Stimulated activated CD4-positive, alpha-beta T cell treated with anti-CD3 and anti-CD28 coated beads, Interleukin-12 subunit alpha, Interleukin-12 subunit beta, amount 100 ng/mL, for 24 hours (primary cell): ENCODE results near the gene SLC2A2.
"Not testable (repeated sequence)": the region's sequence is repeated elsewhere in the genome, so short reads cannot be mapped to it uniquely, and the experiment has no call there.

Source experiments
- DNase-seq, 2 experiments: peaks; one replicate each; pipeline ENCODE4 v3.0.0-alpha.2; 2020; ENCODE audit warnings: low read depth in 2 of 2

The SLC2A2 gene

DNA sequence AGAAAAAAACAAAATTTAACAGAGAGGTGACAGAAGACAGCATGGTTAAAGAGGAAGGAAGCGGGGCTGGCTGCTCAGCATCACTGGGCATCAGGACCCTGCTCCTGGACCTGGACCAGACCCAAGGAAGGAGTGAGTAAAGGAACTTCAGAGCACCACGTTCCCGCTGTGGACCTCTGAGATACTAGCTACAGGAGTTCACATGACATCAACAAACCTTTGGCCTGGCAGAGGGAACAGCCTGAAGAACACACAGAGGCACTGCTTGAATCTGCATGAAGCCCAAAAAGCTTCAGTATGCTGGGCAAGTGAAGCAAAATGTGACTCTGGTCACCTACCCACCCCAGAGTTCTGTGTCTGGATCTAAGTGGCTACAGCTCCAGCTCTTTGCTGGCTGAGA, 38.1 kb downstream of the SLC2A2 start:
- DNase-seq, result no peak

DNA sequence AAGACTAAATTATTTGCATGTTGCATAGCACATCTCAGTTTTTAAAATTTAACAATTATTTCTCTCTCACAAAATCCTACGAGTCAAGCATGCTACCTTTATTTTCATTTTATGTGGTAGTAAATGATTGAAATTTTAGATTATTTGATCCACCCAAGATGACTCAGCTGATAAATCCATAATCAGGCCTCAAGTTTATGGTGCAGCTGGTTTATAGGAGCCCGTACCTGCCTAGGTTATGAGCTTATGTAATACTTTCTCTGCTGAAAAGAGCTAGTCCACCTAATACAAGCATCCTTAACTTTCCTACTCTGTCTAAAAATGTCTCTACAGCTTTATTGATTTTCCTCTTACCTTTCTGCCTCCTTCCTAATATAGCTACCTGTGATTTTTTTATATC, 41.2 kb downstream of the SLC2A2 start:
- DNase-seq, result no peak

DNA sequence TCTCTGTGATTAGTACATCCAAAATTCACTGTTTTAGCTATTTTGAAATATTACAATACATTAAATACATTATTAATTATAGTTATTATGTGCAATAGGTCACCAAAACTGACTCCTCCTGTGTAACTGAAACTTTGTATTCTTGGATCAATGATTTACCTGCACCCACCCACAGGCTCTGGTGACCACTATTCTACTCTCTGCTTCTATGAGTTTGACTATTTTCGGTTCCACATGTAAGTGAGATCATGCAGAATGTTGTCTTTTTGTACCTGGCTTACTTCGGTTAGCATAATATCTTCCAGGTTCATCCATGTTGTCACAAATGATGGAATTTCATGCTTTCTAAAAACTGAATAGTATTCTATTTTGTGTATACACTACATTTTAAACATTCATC, 43.8 kb downstream of the SLC2A2 start:
- no peak for DNase-seq

DNA sequence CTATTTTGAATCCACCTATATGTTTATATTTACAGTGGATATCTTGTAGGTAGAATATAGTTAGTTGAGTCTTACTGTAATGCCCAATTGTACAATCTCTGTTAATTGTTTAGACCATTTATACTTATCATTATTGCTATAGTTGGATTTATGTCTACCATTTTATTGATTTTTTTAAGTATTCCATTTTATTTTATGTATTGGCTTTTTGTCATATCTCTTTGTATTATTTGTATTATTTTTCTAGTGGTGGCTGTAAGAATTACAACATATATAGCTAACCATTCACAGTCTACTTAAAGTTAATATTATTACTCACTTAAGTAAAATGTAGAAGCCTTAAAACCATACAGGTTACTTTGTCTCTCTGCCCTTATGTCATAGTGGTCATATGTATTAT, 46.1 kb downstream of the SLC2A2 start:
- DNase-seq, result no peak

DNA sequence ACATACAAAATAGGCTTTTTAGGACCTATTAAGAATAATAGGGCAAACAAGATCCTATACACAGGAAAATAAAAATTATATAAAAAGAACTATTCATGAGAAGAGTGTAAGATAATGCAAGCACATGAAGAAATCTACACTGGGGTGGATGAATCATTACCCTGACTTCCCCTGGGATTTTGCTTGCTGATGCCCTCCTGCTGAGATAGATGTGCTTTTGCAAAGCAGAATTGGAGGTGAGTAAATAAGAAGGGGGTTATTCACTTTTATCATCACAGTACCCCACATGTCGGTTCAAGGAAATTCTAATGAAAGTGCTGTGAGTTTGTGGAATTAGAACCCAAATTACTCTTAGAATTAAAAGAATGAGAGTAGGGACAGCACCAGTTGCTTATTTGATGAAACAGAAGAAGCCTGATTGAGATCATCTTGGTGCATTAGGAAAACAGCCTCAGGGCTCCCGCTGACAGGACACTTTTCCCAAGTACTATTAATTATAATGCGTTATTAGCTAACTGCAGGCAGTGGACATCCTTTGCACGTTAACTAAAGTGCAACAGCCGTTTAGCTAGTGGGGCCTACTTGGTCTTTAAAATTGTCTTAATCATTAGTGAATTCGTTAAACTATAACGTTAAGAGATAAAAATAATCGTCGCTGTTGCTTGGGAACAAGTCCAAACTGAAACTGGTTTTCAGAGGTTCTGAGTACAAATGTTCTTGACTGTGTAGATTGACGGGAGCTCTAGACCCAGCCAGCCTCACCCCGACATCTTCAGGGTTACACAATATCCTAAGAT, 48.4 kb downstream of the SLC2A2 start:
- DNase-seq, result no peak

DNA sequence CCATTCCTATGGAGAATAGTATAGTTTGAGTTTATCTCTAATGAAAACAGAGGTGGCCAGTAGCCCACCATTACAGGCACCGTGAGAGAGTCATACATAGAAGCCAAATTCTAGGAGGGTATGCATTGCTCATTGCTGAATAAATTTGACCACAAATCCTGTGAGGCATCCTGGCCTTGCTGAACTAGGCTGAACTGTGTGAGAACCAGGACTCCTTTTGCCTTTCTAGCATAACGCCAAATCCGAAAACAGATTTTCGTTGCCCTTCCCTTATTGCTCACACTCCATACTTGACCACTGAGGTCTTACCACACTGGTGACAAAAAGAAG, 50.4 kb downstream of the SLC2A2 start:
- DNase-seq, result no peak

DNA sequence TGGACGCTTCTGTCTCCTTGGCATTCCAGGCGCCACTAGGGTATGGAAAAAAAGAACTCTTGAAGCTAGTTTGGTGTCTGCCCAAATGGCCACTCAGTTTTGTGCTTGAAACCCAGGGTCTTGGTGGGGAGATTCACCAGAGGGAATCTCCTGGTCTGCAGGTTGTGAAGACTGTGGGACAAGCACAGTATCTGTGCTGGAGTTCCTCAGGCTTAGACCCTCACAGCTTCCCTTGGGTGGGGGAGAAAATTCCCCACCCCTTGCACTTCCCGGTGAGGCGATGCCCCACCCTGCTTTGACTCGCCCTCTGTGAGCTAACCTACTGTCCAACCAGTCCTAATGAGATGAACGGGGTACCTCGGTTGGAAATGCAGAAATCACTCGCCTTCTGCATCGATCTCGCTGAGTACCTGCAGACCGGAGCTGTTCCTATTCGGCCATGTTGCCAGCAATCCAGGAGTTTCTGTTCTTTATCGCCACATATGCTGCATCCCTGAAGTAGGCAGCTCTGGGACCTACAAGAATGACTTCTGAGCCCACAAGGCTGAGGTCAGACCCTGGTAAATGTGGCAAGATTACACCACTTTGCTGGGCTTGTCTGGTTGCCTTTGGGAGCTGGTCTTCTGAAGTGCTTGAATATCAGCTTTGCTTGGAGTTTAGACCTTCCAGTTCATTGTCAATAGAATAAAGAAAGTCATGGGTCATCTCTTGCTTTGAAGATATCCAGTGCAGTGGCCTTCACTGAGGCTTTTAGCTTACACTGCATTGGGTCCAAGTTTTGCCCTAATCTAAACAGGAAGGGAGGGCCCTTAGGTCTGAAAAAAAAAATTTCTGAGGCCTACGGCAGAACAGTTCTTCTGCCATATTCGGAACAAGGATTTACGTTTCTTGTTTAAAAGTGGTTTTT, 51.0 kb downstream of the SLC2A2 start:
- no peak for DNase-seq

DNA sequence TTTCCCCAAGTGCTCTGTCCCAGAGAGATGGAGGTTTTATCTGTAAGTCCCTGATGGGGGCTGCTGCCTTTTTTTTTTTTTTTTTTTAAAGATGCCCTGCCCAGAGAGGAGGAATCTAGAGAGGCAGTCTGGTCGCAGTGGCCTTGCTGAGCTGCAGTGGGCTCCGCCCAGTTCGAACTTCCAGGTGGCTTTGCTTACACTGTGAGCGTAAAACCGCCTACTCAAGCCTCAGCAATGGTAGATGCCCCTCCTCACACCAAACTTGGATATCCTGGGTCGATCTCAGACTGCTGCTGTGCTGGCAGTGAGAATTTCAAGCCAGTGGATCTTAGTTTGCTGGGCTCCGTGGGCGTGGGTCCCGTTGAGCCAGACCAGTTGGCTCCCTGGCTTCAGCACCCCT, 51.6 kb downstream of the SLC2A2 start:
- DNase-seq, result no peak

DNA sequence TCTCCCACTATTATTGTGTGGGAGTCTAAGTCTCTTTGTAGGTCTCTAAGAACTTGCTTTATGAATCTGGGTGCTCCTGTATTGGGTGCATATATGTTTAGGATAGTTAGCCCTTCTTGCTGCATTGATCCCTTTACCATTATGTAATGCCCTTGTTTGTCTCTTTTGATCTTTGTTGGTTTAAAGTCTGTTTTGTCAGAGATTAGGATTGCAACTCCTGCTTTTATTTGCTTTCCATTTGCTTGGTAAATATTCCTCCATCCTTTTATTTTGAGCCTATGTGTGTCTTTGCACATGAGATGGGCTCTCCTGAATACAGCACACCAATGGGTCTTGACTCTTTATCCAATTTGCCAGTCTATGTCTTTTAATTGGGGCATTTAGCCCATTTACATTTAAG, 53.6 kb downstream of the SLC2A2 start:
- DNase-seq, result not testable (repeated sequence)

DNA sequence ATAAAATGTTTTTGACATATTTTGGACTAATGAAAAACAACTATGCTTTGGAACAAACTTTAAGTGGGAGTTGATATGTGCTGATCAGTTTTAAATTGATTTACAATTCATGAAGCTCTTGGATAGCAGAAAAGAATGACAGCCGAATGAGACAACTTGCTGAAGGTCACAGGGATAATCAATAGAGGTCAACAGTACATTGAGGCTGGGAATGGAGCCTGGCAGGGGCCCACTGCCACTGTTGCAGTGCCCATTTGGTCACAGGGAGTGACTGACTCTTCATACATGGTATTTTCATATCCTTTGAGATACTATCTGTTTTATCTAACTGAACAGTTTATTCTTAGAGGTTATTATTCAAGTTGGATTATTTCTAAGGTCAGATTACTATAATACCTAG, 59.4 kb downstream of the SLC2A2 start:
- DNase-seq, result no peak

DNA sequence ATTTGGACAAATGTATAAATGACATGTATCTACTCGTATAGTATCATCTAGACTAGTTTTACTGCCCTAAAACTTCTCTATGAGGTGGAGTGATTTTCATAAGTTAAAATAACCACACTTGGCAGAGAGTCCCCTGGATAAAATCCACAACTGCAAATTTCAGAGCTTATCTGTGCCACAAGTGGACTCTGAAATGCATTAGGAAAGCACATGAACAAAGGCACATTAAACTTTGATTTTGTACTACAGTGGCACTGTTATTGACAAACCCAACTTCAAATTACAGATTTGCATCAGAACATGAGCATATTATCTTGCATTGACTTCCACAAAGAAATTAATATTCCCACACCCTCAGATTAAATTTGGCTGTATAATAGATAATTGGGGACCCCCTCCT, 60.0 kb downstream of the SLC2A2 start:
- no peak for DNase-seq

DNA sequence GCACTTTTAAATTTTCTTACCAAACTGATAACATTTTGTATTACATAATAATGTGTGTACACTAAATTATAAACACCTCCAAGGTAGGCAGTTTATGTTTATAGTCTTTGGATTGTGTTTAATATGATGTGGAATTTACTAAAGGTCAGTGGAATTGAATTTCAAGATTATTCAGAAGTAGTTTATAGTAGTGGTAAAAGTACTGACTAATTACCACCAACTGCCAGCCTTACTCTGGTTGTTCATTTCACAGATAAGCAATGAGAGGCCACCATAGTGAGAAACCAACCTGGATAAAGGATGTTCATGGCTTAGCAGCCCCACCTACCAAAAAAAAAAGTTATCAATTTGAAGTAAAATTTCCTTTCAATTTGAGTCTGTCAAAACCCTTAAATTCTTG, 64.1 kb downstream of the SLC2A2 start:
- DNase-seq, result no peak

DNA sequence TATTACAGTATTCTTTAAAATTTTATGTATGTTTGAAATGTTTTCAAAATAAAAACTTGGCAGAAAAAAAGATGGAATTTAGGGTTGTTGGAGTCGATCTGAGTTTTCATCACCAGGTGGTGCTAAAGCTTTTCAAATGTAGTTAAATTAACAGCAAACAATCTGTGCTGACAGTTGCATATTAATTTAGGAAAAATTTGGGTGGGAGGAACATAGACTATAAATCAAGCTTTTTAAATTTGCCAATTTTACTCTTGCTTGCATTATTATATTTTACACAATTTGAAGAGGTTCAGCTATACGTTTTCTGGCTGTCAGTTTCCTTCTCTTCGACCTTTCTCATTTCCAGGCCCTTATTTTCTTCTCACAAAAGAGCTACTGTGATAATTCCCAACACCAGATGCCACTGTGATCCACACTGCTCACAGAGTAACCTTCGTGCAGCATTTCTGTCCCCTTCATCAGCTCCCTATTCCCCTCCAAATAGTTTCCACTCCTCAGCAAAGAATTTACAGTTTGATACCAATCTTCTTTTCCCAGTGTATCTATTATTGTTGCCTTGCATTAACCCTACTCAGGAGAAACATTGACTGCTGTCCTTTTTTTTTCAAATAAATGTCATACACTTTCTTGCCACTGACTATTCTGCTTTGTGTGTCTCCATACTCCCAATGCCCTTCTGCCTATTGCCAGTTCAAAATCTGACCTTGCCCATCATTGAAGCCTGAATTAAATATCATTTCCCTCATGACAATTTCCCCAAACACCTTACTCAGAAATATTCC, 64.7 kb downstream of the SLC2A2 start:
- DNase-seq, result no peak

DNA sequence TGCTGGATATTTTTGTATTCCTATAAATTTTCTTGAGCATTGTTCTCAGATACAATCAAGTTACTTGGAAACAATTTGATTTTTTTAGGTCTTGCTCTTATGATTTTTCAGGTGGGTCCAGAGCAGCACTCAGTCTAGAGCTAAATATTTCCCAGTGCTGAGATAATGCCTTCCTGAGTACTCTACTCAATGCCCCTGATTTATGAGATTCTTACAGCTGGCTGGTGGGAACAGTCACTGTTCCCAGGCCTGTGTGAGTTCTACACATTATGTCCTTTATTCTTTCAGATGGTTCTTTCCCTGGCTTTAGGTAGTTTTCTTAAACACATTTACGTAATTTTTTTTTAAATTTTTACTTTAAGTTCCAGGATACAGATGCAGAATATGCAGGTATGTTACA, 67.1 kb downstream of the SLC2A2 start:
- no peak for DNase-seq

DNA sequence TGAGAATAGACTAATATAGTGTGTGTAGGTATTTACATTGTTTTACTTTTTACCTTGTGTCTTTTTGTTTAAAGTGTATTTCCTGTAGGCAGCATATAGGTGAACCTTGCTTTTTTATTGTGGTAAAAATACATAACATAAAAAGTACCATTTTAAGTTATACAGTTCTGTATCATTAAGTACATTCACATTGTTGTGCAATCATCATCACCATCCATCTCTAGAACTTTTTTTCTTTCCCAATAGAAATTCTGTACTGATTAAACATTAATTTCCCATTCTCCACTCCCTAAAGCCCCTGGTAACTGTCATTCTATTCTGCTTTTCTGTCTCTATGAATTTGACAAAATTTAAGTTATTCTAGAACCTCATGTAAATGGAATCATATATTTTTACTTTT, 69.9 kb downstream of the SLC2A2 start:
- no peak for DNase-seq

DNA sequence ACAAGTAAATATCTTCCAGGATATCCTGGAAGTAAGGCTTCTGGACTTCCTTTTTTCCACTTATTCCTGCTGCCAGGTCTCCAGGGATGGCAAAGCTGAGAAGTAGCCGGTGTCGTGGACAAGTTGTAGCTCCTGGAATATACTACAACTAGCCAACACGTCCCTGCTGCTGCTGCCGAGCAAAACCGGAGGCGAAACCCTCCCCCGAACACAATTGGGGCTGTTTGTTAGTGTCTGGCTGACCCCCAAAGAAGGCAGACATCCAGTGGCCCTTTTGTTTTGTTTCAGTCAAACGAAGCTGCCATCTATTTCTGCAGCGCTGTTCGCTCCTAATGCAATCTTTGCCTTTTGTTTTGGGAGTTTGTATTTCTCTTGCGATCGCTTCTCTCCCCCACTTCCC, 72.8 kb downstream of the SLC2A2 start:
- DNase-seq, result no peak

DNA sequence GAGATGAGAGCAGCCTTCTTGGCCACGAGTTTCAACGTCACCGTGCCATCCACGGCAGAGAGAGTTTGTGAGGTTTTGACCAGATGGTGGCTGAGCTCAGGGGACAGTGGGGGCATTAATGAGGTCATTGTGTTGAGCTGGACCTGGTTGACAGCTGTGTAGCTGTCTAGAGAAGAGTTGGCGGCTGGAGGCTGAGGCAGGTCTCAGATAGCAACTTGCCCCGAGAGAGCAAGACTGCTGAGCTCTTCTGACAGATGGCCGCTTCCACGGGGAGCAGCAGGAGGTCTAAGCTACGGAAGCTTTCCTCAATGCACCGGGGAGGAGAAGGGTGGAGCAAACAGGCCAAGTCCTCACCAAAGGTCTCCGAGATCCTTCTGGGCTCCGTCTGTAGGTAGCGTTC, 73.3 kb downstream of the SLC2A2 start:
- DNase-seq, result no peak

DNA sequence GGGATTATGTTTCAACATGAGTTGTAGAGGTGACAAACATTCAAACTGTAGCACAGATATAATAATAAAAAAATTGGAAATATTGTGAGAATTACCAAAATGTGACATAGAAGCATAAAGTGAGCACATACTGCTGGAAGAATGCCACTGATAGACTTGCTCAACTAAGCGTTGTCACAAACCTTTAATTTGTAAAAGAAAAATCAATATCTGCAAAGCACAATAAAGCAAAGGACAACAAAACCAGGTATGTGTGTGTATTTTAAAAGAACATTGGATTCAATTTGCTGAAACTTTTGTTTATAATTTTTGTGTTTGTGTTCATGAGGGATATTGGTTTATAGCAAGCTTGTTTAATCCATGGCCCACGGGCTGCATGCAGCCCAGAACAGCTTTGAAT, 77.3 kb downstream of the SLC2A2 start:
- no peak for DNase-seq

DNA sequence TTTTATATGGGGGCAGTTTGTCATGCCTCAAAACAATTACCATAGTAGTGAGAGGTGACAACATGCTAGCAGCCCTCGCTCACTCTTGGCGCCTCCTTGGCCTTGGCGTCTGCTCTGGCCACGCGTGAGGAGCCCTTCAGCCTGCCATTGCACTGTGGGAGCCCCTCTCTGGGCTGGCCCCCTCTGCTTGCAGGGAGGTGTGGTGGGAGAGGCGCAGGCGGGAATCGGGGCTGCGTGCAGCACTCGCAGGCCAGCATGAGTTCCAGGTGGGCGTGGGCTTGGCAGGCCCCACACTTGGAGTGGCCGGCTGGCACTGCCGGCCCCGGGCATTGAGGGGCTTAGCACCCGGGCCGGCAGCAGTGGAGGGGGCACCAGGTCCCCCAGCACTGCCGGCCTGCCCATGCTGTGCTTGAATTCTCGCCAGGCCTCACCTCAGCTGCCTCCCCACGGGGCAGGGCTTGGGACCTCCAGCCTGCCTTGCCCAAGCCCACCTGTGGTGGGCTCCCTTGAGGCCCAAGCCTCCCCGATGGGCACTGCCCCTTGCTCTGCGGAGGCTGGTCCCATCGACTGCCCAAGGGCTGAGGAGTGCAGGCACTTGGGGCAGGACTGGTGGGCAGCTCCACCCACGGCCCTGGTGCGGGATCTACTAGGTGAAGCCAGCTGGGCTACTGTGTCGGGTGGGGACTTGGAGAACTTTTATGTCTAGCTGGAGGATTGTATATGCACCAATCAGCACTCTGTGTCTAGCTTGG, 79.3 kb downstream of the SLC2A2 start:
- no peak for DNase-seq
